OCI-LY7 (cell line): ENCODE results near the gene RIMBP2. TPM values are rescaled to one million over a fixed set of nuclear protein-coding genes. Genes with fewer than 3 reads are reported as not detected.

Source experiments
- BruUV-seq: library from RNA; stranded (reverse); fragments of 400-500 nt; replicated peaks from 2 replicates; lab custom pipeline; 2021; lab: Mats Ljungman, UMichigan
- CTCF ChIA-PET: fragments of 300-600 bp; sonication (Branson Sonifier 250); formaldehyde crosslinking; loops from one replicate; lab custom pipeline; 2022; ENCODE audit warnings: antibody characterized with exemption; ENCODE audit not compliant: unreplicated experiment; lab: Charles Lee
- POLR2A ChIA-PET: fragments of 300-600 bp; sonication (Branson Sonifier 250); formaldehyde crosslinking; loops from one replicate; lab custom pipeline; 2022; ENCODE audit warnings: antibody characterized with exemption; lab: Charles Lee
- DNase-seq: peaks from one replicate; pipeline ENCODE4 v3.0.0-alpha.2; 2015; ENCODE audit warnings: low spot score
- H2AFZ ChIP-seq: fragments of 200-600 bp; sonication (generic), shearing (Covaris generic); 2 replicates; pipeline ENCODE4 v1.6.1; 2014; ENCODE audit warnings: mild to moderate bottlenecking, antibody characterized with exemption, low read length, moderate library complexity
- H3K27ac ChIP-seq: fragments of 200-600 bp; sonication (generic); 2 replicates; pipeline ENCODE4 v1.5.1; 2014; ENCODE audit warnings: mixed run types, low read depth, mild to moderate bottlenecking, moderate library complexity, low read length, inconsistent platforms; ENCODE audit not compliant: poor library complexity, severe bottlenecking
- H3K36me3 ChIP-seq: fragments of 200-600 bp; sonication (generic); 2 replicates; pipeline ENCODE4 v1.6.1; 2014; ENCODE audit warnings: mild to moderate bottlenecking, antibody characterized with exemption, low read length, moderate library complexity, mixed read lengths; ENCODE audit not compliant: insufficient read depth
- H3K4me1 ChIP-seq: fragments of 200-600 bp; sonication (generic); 2 replicates; pipeline ENCODE4 v1.5.1; 2014; ENCODE audit warnings: mild to moderate bottlenecking, low read length; ENCODE audit not compliant: insufficient read depth, poor library complexity, severe bottlenecking
- H3K4me2 ChIP-seq: fragments of 200-600 bp; sonication (generic); 2 replicates; pipeline ENCODE4 v1.6.1; 2014; ENCODE audit warnings: mild to moderate bottlenecking, low read length
- H3K4me3 ChIP-seq: fragments of 200-600 bp; sonication (generic); 2 replicates; pipeline ENCODE4 v1.5.1; 2014; ENCODE audit warnings: mild to moderate bottlenecking, low read depth, low read length; ENCODE audit not compliant: poor library complexity, severe bottlenecking
- H3K79me2 ChIP-seq: fragments of 200-600 bp; sonication (generic); 2 replicates; pipeline ENCODE4 v1.6.1; 2016; ENCODE audit warnings: low read depth, mild to moderate bottlenecking, low read length, moderate library complexity, mixed read lengths; ENCODE audit not compliant: insufficient read depth
- H3K9me2 ChIP-seq: fragments of 200-600 bp; sonication (generic); 2 replicates; pipeline ENCODE4 v1.6.1; 2016; ENCODE audit warnings: mild to moderate bottlenecking, low read length, mixed read lengths; ENCODE audit not compliant: insufficient read depth
- H3K9me3 ChIP-seq: fragments of 200-600 bp; sonication (generic); 2 replicates; pipeline ENCODE4 v1.6.1; 2014; ENCODE audit warnings: mild to moderate bottlenecking, mixed run types, low read length, mixed read lengths
- H4K20me1 ChIP-seq: fragments of 200-600 bp; sonication (generic); 2 replicates; pipeline ENCODE4 v1.6.1; 2014; ENCODE audit warnings: mild to moderate bottlenecking, antibody characterized with exemption, low read length, moderate library complexity, mixed read lengths; ENCODE audit not compliant: insufficient read depth
- CTCF ChIP-seq: fragments of 200-600 bp; sonication (generic); conservative IDR thresholded peaks from 2 replicates; pipeline ENCODE4 v1.5.1; 2014; ENCODE audit warnings: mild to moderate bottlenecking, antibody characterized with exemption, low read length, moderate library complexity, mixed read lengths
- EZH2phosphoT487 ChIP-seq: fragments of 200-600 bp; sonication (generic); IDR thresholded peaks from 2 replicates; pipeline ENCODE4 v1.6.1; 2018; ENCODE audit warnings: low read depth, borderline replicate concordance, mild to moderate bottlenecking, mixed run types, antibody characterized with exemption, low read length, moderate library complexity, mixed read lengths
- intact Hi-C: fragments of 100-400 bp; cut with micrococcal nuclease; formaldehyde crosslinking; loops from one replicate; pipeline ENCODE4 v1.10.0; 2022; ENCODE audit not compliant: unreplicated experiment
- total RNA-seq, 2 experiments: library from RNA; depleted of rRNA in 1 of 2; stranded (reverse); fragments of >200 nt in 1 of 2; shearing (Covaris generic) in 1 of 2; gene quantifications; 2 replicates each; pipeline ENCODE4 v1.2.3, GENCODE V29; 2014 to 2022

Gene RIMBP2
- total RNA-seq, 2 experiments from 2014 or later = not detected

GRCh38 chr12:130683080-130683479, 33.0 kb downstream of the RIMBP2 start:
- no peaks in the 10 kb centered on the region for H3K36me3 ChIP-seq
- intact Hi-C loops = no loop called here
- H3K4me2 ChIP-seq = no peak overlapping the region
- H3K4me1 ChIP-seq = no peaks in the 10 kb centered on the region
- ChIA-PET POLR2A (no interaction called here), CTCF (no interaction called here)
- no peak overlapping the region for H2AFZ ChIP-seq
- no peaks in the 10 kb centered on the region for H3K79me2 ChIP-seq
- no peaks in the 10 kb centered on the region for H4K20me1 ChIP-seq
- H3K27ac ChIP-seq = no peak overlapping the region
- DNase-seq = no peak
- H3K9me3 ChIP-seq = no peaks in the 10 kb centered on the region
- no TSS peak for BruUV-seq
- no peak for TF ChIP-seq EZH2phosphoT487
- TF ChIP-seq CTCF = no peak
- no peak overlapping the region for H3K4me3 ChIP-seq
- H3K9me2 ChIP-seq = no peaks in the 10 kb centered on the region

- no peak overlapping the region for H3K4me2 ChIP-seq
- H3K27ac ChIP-seq = no peak overlapping the region
- no TSS peak for BruUV-seq
- no peaks in the 10 kb centered on the region for H3K79me2 ChIP-seq
- ChIA-PET POLR2A (no interaction called here), CTCF (no interaction called here)
- no peak for TF ChIP-seq EZH2phosphoT487
- TF ChIP-seq CTCF = no peak
- intact Hi-C loops = no loop called here
- no peaks in the 10 kb centered on the region for H3K36me3 ChIP-seq
- H3K4me1 ChIP-seq = no peaks in the 10 kb centered on the region
- no peaks in the 10 kb centered on the region for H4K20me1 ChIP-seq
- no peak overlapping the region for H3K4me3 ChIP-seq
- H3K9me2 ChIP-seq = no peaks in the 10 kb centered on the region
- no peak overlapping the region for H2AFZ ChIP-seq
- no peaks in the 10 kb centered on the region for H3K9me3 ChIP-seq
- no peak for DNase-seq
These were observed 35.6 kb downstream of the RIMBP2 start for GRCh38 chr12:130680451-130680990.

- H3K36me3 ChIP-seq = no peaks in the 10 kb centered on the region
- no peak overlapping the region for H3K4me2 ChIP-seq
- no peaks in the 10 kb centered on the region for H3K4me1 ChIP-seq
- no peak overlapping the region for H2AFZ ChIP-seq
- H3K4me3 ChIP-seq = no peak overlapping the region
- H4K20me1 ChIP-seq = no peaks in the 10 kb centered on the region
- no peaks in the 10 kb centered on the region for H3K9me2 ChIP-seq
- POLR2A ChIA-PET = no interaction called here
- no peak overlapping the region for H3K27ac ChIP-seq
- TF ChIP-seq EZH2phosphoT487 (no peak), CTCF (no peak)
- no TSS peak for BruUV-seq
- CTCF ChIA-PET = no interaction called here
- DNase-seq = no peak
- H3K9me3 ChIP-seq = no peaks in the 10 kb centered on the region
- intact Hi-C loops = no loop called here
- H3K79me2 ChIP-seq = no peaks in the 10 kb centered on the region
These were observed 38.0 kb downstream of the RIMBP2 start for GRCh38 chr12:130677957-130678558.
